HG02759 (cell line): ENCODE results near the gene KYNU.
A peak's percentile ranks its signal among the peaks of the same experiment; 100 is the strongest.
"Not testable (repeated sequence)": the region's sequence is repeated elsewhere in the genome, so short reads cannot be mapped to it uniquely, and the experiment has no call there.

Source experiments
- ATAC-seq: cut with Tn5 transposase; IDR thresholded peaks from one replicate; pipeline ENCODE4 v1.9.1; 2021; ENCODE audit warnings: mild to moderate bottlenecking, moderate library complexity; ENCODE audit not compliant: unreplicated experiment

Gene KYNU

DNA sequence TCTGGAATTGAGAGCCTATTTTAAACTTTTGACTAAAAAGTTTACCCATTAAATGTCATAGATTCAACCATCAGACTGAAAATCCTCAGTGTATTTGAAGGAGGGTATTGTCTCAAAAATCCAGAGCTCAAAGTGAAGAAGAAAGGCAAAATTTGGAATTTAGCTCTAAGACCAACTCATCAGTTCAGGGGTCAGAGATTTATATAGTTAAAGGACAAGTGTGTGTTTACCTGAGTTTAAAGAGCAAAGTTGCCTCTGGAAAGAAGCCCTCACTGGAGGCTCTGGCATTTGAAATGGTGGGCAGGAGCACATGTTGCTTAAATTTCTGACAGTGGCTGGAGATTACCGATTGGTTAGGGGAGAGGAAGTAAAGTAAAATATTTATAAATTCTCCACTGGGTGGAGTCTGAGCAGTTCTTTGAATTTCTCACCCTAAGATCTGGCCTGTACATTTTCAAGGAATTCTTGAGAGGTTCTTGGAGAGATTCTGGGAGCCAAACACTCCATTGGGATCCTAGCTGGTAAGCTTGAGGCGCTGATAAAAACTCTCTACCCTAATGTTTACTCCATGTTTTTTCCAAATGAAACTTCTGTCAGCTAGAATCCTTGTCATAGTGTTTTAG, at the start of gene KYNU:
Gene KYNU, plus strand, starts transcription at position 449 of the 623 bp plus-strand sequence. CDS start 7,704 bp downstream, outside the sequence.
- peak; percentile 52 for ATAC-seq

- ATAC-seq, result no peak
Observed at GRCh38 chr2:142834021-142834420, 43.4 kb upstream of the KYNU start.

GRCh38 chr2:142840436-142840835, 37.0 kb upstream of the KYNU start:
- ATAC-seq, result no peak

GRCh38 chr2:142841788-142842187, 35.7 kb upstream of the KYNU start:
- no peak for ATAC-seq

DNA sequence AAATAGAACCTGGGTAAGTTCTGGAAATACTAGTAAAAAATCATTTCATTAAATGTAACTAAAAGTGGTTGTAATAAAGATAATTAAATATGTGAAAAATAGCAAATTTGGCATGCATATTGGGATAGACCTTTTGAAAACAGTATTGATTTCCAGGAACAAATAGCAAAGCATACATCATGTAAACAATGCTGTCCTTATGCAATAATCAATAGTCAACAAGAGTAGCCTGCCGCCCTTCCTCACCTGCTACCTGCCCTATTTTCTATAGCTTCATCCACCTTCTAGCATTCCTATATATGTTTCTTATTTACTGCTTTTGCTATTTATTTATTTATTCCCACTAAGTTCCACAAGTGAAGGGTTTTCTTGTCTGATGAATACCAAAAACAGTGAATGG, 35.1 kb upstream of the KYNU start:
- no peak for ATAC-seq

DNA sequence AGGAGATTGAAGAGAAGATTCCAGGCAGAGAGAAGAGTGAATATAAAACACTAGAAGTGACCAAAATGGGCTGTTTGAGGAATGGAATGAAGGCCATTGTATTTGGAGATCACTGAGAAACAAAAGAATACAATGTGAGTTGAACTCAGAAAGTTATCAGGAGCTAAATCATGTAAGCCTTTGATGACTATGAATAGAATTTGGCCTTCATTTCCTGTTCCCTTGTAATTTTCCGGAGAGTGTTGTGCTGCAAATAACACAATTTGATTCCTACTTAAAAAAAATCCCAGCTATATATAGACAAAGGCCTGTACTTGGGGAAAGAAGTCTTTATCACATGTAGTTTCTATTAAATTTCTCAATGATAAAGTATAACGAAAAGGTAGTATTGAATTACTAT, 33.7 kb upstream of the KYNU start:
- ATAC-seq, result no peak

DNA sequence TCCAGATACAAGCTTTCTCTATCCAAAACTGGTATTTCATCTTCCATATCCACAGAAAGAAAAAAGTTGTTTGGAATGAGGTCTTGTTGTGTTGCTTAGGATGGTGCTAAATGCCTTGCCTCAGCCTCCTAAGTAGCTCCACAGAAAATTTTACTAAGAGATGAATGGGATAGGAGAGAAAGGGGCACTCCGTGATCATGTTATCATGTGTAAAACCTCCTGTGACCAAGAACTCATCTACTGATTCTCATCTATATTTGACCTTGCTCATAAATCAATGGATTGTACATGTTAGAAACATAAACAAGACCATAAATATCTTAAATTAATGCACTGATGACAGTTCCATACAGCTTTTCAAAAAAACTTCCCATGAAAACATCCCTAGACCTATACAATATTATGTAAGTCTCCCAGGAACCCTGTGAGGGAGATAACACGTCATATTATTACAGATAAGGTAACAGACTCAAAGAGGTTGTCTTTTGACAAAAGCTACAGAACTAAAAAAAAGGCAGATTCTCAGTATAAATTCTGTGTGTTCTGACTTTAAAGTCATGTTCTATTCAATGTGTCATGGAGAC, 29.3 kb upstream of the KYNU start:
- no peak for ATAC-seq

DNA sequence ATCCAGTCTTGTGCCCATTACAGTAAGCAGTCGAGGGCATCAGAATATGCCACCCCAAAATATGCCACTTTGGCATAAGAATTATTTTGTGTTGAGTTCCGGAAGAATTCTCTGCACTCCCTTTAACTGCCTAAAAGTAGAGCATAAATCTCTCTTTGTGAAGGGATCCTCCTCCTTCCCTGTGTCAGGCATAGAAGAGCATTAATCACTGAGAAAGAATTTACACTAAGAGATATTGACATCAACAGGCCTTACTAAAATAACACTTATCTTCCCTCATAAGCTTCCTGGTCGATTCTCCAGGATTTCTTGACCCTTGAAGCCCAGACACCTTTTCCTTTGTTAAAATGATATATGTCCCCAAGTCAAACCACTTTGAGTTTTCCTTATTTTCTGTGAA, 27.6 kb upstream of the KYNU start:
- no peak for ATAC-seq

DNA sequence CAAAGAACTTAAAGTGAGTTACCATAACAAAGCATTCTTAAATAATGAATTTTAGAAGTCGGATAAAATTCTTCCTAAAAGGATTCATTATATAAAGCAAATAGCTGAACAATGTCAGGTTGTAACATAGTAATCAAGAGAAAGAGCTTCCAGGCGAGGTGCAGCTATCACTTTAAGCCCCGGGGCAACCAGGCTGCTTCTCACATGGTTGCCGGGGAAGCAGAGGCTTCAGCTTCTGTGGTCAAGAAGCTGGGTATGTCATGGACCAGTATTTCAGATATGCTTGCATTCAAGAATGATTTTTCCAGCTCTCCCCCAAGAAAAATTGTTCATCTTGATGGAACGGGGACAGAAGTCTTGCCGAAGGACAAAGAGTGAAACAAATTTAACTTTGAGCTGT, 23.6 kb upstream of the KYNU start:
- no peak for ATAC-seq

DNA sequence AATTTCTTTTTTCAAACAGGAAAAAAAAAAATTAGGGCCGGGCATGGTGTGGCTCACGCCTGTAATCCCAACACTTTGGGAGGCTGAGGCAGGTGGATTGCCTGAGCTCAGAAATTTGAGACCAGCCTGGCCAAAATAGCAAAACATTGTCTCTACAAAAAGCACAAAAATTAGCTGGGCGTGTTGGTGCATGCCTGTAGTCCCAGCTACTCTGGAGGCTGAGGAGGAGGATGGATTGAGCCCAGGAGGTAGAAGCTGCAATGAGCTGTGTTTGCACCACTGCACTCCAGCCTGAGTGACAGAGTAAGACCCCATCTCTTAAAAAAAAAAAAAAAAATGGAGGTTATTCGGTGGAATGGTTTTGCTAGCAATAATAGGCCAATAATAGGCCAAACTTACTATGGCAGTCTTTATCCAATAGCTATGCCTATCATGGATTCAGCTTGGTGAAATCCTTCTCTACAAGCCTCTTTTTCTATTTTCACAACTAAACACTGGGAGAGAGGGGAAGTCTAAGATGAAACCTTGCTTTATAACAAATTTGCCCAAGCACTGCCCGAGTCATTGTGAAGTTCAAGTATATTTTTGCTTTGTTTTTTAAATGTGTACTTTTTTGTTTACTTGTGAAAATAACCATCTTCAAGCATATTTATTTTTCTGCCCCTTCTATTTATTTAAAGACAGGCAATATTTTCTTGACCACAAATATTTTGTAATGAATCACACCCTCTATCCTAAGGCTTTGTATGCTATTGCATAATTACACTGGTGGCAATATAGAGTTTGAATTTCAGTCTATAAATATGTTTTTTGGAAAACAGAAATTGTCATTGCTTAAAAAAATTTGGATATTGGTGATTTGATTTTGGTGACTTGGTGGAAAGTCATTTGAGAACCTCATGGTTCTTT, 20.0 kb upstream of the KYNU start:
- ATAC-seq, result no peak

DNA sequence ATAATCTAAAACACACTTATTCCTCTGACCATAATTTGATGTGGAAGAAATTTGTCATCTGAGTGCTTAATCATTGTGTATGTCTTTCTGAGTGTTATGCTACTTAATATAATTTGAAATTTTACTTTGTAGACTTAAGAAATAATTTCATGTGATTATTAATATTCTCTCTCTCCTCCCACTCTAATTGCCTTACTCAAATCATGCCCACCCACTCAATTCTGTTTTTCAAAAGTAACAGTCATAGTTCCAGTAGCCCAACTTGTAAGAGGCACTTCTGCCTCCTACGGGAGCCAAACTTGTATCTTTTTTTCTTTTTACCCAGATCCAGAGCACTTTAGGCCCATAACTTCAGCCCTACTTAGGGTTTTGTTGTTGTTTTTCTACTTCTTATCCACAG, 18.5 kb upstream of the KYNU start:
- no peak for ATAC-seq

- ATAC-seq, result no peak
Observed at GRCh38 chr2:142862299-142862698, 15.2 kb upstream of the KYNU start.

DNA sequence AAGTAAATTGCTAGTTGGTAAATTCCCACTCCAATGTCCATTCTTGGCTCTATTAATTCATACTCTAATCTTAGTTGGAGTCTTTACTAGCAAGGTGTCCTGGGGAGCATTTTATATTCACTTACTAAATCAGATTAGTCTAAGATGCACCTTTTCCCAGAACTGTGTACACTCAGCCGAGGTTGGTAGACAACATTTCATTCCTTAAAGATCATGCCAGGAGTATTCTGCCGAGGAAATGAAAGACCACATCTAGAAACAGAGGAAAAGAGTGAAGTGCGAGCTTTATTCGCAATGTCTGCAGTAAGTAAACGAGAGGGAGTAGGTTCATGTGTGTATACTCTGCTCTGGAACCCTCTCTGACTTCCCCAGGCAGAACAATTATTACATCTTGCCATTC, 14.6 kb upstream of the KYNU start:
- ATAC-seq, result no peak

- ATAC-seq, result no peak
Observed at GRCh38 chr2:142863485-142863961, 13.9 kb upstream of the KYNU start.

GRCh38 chr2:142864605-142865004, 12.9 kb upstream of the KYNU start:
- not testable (repeated sequence) for ATAC-seq

- ATAC-seq, result peak; percentile 85
Observed at GRCh38 chr2:142865924-142866323, 11.5 kb upstream of the KYNU start.

DNA sequence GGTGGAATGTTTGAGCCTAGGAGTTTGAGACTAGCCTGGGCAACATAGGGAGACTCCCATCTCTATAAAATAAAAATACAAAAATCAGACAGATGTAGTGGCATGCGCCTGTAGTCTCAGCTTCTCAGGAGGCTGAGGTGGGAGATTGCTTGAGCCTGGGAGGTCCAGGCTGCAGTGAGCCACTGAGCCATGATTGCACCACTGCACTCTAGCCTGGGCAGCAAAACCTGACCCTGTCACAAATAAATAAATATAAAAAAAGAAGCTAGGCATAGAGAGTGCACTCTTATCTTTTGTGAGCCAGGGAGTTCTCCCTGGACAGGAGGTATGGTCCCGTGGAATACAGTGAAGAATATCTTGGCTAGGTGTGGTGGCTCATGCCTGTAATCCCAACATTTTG, 11.0 kb upstream of the KYNU start:
- ATAC-seq, result peak; percentile 23

- no peak for ATAC-seq
Observed at GRCh38 chr2:142867136-142867535, 10.3 kb upstream of the KYNU start.

GRCh38 chr2:142868229-142868762, 9.2 kb upstream of the KYNU start:
- ATAC-seq, result peak; percentile 43

DNA sequence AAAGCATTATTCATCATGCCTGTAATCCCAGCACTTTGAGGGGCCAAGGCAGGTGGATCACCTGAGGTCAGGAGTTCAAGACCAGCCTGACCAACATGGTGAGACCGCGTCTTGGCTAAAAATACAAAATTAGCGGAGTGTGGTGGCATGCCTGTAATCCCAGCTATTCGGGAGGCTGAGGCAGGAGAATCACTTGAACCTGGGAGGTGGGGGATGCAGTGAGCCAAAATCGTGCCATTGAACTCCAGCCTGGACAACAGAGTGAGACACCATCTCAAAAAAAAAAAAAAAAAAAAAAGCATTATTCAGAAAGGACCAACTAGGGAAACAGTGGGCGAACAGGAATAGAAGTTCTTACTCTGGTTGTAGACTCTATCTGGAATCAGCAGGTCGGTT, 8.4 kb upstream of the KYNU start:
- ATAC-seq, result not testable (repeated sequence)

DNA sequence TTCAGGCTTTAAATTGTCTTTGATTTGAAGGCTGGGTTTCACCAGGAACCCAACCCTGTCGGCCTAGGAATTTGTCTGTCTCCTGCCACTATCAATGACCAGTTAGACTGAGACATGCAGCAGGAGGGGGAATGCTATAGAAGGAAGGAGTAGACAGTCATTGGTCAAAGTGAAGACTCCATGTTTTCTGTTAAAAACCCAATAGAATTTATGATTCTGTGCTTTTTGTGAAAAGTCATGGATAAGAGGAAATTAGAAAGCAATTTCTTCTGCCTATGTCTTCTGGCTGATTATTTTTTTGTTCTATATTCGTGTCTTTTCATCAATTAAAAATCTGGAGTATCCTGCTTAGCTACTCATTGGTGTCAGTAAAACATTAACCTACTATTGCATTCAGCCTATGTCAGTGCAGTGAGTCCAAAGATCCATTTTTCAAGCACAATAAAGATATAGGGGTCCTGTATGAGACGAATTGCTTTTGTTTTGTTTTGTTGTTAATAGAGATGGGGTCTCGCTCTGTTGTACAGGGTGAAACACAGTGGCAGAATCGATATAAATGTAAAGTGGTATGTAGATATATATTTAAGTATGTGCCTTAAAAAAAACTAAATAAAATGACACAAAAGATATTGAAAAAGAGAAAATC, 7.9 kb upstream of the KYNU start:
- no peak for ATAC-seq
